HG02884 (cell line): ENCODE measurements around the gene MYLIP.

Experiments
- ATAC-seq: cut with Tn5 transposase; IDR thresholded peaks from one replicate; pipeline ENCODE4 v1.9.1; 2021; ENCODE audit warnings: mild to moderate bottlenecking, moderate library complexity; ENCODE audit not compliant: unreplicated experiment

MYLIP gene

GRCh38 chr6:16137451-16137801, 8.5 kb downstream of the MYLIP start:
- ATAC-seq: no peak

GRCh38 chr6:16139556-16139955, 10.7 kb downstream of the MYLIP start:
- no peak for ATAC-seq

DNA sequence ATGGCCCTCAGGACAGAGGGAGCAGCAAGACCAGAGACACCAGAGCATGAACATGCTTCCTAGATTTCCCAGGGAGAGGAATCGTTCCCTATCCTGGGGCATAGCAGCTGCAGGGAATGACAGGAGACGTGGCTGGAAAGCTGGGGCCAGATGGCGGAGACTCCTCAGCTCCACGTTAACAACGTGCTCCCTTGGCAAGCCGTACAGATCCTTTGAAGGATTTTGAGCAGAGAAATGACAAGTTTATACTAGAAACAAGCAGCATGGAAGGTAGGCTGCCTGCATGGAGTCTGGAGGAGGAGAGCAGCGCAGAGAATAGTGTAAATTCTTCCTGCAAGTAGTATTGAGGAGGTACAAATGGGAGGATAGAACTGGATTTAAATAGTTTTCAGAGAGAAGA, 11.7 kb downstream of the MYLIP start:
- no peak for ATAC-seq

DNA sequence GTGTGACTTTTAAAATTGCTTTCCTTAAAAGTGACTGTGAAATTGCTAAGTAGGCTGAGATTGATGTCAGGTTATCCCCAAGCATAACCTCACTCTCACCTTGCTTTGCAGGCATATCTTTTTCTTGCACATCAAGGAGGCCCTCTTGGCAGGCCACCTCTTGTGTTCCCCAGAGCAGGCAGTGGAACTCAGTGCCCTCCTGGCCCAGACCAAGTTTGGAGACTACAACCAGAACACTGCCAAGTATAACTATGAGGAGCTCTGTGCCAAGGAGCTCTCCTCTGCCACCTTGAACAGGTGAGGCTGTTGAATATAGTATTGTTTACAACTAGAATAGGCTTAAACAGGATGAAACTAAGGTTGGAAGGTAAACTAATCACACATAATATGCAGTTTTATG, 12.6 kb downstream of the MYLIP start:
- no peak for ATAC-seq

DNA sequence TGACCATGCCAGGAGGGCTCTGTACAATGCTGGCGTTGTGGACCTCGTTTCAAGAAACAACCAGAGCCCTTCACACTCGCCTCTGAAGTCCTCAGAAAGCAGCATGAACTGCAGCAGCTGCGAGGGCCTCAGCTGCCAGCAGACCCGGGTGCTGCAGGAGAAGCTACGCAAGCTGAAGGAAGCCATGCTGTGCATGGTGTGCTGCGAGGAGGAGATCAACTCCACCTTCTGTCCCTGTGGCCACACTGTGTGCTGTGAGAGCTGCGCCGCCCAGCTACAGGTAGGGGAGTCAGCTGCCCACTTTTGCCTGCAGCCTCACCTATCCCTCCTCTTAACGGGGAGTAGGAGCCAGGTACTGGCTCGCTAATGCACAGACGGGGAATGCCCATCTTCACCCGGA, 16.2 kb downstream of the MYLIP start:
- no peak for ATAC-seq

DNA sequence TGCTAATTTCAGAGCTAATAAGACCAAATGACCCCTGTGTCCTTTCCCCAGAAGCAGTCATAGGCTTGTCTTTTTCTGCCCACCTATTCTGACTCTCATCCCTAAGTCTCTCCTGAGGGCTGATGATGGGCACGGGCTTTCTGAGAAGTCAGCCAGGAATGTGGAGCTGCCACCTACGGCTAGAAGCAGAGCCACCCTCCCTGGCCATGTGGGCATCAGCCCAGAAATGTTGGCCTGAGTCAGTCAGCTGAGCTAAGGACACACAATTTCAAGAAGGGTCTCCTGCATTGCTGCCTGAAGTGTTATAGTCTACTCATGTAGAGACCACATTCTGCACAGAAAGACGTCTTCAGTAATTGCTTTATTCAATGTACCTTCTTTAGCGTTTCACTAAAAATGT, 17.1 kb downstream of the MYLIP start:
- ATAC-seq: no peak

- ATAC-seq: no peak
These were observed 17.7 kb downstream of the MYLIP start for GRCh38 chr6:16146527-16146955.

DNA sequence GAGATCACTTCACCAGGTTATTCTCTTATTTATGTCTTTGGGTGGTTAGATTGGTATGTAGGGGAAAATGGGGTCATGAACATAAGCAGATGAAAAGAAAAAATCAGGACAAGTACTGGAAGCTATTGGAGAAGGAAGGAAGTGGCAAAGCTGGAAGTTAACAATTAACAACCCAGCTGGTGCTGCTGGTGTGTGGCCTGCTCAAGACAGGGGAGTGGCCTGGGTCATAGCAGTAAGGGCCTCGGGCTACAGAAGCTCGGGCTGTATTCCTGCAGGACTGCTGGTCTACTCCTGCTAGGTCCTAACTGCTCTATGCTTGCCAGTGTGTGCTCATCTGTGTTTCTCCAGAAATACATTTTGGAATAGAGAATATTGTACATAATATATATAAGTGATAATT, 19.6 kb downstream of the MYLIP start:
- no peak for ATAC-seq

DNA sequence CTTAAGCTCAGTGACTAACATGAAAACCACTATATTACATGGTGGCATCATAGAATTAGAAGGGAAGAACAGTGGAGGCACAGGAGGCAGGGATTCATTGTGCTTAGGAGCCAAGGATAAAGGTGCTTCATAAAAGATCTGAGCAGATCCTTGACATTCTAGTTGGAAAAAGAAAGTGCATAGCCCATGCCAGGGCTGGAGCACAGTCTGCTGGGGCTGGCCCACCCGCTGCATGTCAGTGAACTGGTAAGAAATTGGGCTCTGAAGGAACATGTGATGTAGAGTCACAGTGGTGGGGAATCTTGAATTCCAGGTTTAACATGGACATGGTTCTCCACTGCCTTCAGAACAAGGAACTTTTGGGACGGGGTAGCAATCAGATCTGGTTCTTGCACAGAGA, 20.4 kb downstream of the MYLIP start:
- no peak for ATAC-seq

DNA sequence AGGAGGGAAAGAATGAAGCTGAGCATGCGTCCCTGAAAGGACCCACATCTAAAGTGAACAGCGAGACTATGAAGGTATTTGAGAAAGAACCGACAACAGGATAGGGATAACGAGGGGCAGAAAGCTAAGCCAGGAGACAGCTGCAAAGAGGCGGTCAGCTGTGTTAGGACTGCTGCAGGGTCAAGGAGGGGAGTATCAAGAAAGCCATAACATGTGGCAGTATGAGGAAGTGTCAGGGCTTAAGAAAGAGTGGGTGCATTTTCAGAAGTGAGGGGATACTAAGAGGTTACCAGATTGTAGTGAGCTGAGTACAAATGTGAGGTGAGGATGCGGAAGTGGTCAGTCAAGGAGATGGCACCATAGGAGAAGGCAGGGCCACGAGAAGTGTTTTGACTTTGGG, 21.2 kb downstream of the MYLIP start:
- no peak for ATAC-seq

- ATAC-seq: no peak
These were observed 24.4 kb downstream of the MYLIP start for GRCh38 chr6:16153211-16153820.

GRCh38 chr6:16154904-16155303, 26.0 kb downstream of the MYLIP start:
- no peak for ATAC-seq

- ATAC-seq: no peak
These were observed 28.6 kb downstream of the MYLIP start for GRCh38 chr6:16157492-16157891.

DNA sequence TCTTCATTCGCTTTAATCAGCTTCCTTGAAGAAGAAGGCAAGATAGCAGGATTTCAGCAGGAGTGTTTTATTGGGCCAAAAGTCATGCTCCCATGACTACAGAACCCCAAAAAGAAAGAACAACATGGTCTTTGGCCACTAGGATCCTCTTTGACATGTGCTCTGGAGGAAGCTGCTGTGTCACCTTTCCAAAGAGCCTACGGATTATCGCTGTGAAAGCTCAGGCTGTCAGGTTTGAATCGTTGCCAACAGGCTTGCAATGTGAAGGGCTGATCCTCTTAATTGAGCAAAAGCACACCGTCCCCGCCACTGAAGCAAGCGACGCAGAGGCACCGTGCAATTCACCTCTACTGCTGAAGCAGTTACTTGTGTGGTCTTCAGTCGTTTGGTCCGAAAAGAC, 29.0 kb downstream of the MYLIP start:
- ATAC-seq: no peak

- no peak for ATAC-seq
These were observed 30.2 kb downstream of the MYLIP start for GRCh38 chr6:16158943-16159557.

GRCh38 chr6:16160794-16161193, 31.9 kb downstream of the MYLIP start:
- no peak for ATAC-seq

DNA sequence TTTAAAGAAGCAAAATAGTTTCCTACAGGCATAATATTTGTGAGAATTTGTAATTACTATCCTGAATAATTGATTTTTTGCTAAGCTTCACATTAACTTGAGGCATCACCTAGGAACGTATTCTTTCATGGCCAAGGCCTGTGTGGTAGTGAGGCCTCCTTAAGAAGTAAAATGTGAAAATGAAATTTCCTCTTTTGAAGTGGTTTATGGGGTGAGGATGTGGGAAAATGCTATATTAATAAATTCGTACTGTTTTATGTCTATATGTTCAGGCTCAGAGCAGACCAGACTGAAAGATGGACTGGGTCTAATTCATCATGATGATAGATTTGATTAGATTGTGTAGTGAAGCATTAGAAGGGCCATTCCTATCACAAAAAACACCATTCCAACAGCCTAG, 33.1 kb downstream of the MYLIP start:
- no peak for ATAC-seq

DNA sequence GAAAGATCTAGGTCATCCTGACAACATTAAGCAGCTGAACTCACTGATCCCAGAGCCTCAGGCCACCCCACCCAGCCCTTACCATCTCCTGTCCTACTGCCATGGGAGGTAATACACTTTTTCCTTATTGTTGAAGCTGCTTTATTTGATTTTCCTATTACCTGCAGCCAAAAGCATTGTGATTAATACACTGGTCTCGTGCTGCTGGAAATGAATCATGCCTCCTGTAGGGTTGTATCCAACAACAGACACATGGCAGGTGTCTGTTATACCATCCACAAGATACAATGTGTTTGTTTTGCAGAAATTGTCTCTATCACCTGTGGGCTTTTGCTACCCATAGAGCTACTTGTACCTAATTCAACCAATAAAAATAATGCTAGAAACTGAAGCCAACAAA, 34.2 kb downstream of the MYLIP start:
- no peak for ATAC-seq

- ATAC-seq: no peak
These were observed 34.8 kb downstream of the MYLIP start for GRCh38 chr6:16163535-16164300.

DNA sequence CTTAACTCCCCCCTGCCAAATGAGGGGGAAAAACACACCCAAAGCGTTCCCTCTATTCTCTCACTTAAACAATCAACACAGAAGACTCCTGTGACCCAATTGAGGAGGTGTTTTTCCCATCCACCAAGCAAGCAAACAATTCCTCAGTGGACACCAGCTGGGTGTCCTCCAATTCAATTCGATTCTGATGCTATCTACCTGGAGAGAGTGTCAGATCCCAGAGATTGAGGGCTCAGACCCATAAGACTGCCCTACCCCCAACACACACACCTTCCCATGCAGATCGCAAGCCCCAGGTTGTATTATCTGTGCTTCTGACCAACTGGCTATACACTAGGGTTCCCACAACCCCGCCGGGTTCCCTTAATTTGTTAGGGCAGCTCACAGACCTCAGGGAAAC, 36.8 kb downstream of the MYLIP start:
- no peak for ATAC-seq

DNA sequence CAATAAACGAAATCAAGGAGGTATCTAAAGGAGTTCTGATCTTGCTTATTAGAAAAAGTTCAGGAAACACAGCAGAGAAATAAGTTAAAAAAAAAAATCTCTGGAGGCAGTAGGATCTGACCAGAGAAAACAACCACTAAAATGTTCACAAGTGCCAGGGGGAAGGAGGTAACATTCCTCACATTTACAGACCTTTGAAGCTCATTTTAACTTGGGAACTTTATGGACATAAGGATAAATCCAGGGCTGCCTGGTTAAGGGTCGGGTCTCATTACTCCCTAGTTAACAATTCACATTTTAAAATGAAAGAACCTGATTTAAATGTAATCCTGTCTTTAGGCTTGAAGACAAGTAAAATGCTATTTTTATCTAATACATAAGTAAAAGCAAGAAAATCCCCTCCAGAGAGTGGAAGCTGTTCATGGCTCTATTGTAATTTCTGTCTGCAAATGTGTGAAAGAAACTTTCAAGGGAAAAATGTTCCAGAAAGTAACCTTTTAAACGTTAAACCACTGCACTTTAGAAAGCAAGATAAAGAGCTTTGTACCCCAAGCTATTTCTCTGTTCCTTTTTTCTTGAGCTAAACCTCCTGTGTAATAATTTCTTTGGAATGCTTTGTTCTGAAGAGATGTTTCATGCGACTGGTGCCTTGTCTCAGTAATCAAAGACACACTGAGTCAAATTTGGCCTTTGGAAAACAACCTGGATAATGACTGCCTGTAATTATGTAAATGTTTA, 38.2 kb downstream of the MYLIP start:
- no peak for ATAC-seq

GRCh38 chr6:16168121-16168520, 39.2 kb downstream of the MYLIP start:
- ATAC-seq: no peak
